Activated CD4-positive, alpha-beta T cell treated with anti-CD3 and anti-CD28 coated beads, Interleukin-2, amount 50 U/mL, for 16 hours (primary cell): Measurements from ENCODE around the gene HPS3.

Source experiments
- DNase-seq: peaks from one replicate; pipeline ENCODE4 v3.0.0-alpha.2; 2020

HPS3 gene

GRCh38 chr3:149122721-149123578 is 6.5 kb upstream of the HPS3 start:
- DNase-seq: no peak

GRCh38 chr3:149128821-149129220 is 617 bp upstream of the HPS3 start:
- DNase-seq: no peak

- peak; percentile 29 for DNase-seq
Observed at GRCh38 chr3:149131589-149131988, 2.2 kb downstream of the HPS3 start.

DNA sequence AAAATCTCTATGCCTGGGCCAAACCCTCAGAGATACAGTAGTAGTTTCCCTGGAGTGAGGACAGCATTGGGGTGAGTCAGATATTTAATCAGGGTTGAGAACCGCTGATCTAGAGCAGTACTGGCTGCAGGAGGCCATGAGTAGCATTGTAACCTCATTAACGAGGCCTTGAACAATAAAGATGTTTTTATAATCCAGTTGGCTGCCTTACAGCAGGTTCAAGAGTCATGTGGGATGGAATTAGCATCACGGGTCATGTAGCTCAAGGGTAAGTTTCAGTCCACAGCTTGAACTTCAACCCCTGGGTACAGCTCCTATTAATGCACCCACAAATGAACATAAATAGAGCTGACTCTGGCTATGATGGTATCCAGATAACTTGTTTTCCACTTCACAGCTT is 5.1 kb downstream of the HPS3 start:
- no peak for DNase-seq

DNA sequence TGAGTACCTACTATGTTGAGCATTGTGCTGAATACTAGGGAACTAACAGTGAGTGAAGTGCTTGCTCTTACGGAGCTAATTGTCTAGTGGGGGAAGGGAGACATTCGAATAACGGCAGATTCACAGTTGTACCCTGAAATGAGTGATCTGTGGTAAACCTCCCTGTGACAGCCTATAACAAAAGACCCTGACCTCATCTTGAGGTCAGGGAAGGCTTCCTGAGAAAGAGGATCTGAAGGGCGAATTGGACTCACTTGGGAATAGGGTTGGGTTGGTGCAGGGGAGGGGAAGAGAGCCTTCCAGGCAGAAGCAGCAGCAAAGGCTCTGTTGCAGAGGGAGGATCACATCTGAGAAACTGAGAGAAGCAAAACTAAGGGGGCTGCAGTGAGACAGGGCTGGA is 13.2 kb downstream of the HPS3 start:
- DNase-seq: no peak

DNA sequence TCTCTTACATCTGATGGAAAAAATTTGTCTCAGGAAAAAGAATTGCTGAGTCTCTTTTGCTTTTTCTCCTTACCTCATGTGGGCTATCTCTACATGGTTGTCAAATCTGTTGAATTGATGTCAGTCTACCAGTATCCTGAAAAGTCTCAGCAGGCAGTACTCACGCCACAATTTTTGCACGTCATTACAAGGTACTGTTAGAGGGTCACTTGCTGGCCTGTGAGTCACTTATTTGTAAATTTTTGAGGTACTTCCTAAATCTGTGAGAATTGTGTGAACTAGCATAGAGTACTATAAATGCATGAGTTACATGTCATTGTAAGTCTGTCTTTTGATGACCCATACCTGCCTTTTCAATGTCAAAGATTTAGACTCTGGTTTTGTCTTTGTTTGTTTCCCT is 15.9 kb downstream of the HPS3 start:
- DNase-seq: no peak

DNA sequence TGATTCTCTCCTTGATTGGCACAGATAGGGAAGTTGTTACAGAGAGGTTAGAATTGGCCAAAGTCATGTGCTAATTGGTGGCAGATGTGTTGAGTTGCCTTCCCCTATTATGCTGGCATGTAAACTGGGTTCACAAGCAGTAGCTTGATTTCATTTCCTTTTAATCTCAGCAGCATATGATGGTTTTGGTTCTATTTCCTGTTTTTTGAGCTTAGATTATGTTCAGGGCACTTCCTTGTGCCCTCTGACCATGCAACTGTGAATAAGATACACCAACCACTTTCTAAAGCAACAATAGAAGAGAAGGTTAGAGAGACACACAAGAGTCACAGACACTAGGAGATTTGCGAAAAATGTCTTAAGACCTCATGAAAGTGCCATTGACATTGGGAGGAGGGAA is 16.5 kb downstream of the HPS3 start:
- DNase-seq: no peak

- no peak for DNase-seq
Observed at GRCh38 chr3:149150436-149150835, 21.0 kb downstream of the HPS3 start.

GRCh38 chr3:149151843-149152242 is 22.4 kb downstream of the HPS3 start:
- no peak for DNase-seq

DNA sequence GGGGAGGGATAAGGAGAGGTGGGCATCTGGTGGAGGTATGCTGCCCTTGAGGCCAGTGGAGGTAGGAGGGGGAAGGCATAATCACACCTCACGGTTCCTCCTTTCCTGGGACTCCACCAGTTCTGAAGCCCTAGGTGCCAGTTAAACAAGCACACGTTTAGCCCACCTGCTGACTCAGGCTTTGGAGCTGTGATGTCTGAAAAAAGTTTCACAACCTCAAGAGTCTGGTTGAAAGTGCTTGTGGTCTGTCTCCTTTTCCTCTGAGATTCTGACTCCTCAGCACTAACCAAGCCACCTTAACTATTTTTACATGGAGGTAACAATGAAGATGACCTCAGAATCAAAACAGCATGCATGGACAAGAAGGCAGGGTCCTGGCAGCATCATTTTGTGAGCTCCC is 23.0 kb downstream of the HPS3 start:
- peak; percentile 64 for DNase-seq

DNA sequence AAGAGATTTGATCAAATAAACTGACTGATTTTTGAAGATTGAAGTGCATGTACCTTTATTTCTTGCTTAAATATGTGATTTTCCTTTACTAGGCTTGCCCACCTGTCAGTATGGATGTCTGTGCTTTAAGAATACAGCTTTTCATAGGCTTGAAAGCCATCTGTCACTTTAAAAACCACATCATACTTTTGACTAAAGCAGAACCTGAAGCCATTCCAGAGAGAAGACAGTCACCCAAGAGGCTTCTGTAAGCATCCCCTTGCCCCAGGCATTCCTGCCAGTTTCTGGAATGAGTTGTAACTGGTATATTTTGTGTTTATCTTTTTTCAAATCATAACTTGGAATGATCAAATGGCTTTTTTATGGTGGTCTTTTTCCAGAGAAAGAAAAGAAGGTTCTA is 24.0 kb downstream of the HPS3 start:
- no peak for DNase-seq

DNA sequence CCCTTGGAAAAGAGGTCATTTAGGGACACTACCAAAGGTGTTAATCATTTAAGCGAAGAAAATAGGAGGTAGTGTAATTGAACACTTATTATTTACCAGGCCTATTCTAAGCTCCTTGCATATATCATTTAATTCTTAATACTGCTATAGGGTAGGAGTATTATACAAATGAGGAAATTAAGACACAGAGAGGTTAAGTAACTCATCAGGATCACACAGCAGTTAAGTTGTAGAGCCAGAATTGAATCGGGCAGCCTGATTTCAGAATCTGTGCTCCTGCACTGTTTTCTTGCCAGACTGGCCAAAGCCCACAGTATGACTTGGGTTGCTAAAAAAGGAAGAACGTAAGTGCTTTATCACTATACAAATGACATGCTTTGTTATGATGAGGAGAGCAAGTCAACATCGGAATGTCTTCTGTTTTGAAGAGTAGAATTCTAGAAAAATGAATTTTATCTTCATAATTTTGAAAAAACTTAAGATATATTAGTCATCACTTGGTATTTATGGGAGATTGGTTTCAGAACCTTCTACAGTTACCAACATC is 31.4 kb downstream of the HPS3 start:
- DNase-seq: no peak

DNA sequence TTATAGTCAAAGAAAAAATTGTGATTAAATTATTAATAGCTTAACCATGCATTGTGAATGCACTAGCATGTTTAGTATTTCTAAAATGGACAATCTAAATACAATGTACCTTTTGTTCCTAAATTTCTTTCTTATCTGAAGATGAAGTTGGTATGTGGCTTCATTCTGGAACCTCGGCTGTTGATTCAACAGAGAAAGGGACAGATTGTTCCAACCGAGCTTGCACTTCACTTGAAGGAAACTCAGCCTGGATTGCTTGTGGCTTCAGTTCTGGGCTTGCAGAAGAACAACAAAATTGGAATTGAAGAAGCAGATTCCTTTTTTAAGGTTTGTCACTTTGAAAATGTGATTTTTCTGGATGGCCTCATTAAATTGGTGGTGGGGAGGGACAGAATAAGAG is 32.6 kb downstream of the HPS3 start:
- DNase-seq: no peak

DNA sequence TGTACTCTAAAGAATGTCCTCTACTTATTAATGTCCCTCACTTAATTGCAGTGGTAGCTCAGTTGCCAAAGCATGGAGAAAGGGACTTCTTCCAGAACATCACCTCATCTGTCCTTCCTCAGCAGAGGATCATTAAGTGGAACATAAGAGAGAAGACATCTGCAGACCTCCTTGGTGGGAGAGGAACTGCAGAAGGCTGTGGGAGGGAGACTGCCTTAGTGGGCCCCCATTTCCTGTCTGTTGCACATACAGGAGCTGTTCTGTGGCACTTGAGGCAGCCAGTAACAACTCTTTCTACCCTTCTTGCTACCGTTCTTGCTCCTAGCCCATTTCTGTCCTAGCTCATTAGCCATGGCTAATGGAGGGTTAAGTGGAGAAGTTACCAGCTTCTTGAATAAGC is 33.6 kb downstream of the HPS3 start:
- DNase-seq: no peak

DNA sequence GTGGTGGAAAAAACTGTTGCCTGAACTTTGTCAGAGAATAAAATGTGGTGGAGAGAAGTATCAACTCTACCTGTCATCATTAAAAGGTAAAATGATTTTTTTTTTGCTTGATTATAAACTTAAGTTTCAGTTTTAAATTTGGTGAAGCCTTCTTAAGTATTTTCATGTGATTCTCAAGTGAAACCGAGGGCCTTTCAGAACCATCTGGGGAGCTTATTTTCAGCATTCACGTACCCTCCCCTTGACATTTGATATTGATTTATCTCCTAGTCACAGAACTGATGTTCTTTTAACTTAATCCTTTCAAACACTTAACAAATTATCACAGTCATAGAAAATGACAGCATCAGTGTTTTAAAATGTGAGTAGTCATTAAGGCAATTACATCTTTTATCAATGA is 38.5 kb downstream of the HPS3 start:
- DNase-seq: no peak

DNA sequence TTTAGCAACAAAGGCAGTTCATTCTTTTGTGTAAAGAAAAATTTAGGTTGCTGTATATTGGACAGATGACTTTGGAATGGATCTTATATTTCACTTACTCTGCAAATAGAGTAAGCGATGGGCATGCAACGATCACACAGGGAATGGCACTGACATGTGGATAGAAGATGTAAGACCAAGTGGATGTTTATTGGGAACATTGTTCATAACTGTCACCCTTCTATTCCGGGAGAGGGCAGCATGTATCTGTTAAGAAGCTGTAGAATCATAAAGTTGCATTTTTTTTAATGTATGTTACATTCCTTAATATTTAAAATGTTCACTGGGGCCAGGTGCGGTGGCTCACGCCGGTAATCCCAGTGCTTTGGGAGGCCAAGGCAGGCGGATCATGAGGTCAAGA is 41.2 kb downstream of the HPS3 start:
- DNase-seq: no peak

GRCh38 chr3:149174901-149175300 is 45.5 kb downstream of the HPS3 start:
- peak; percentile 58 for DNase-seq

DNA sequence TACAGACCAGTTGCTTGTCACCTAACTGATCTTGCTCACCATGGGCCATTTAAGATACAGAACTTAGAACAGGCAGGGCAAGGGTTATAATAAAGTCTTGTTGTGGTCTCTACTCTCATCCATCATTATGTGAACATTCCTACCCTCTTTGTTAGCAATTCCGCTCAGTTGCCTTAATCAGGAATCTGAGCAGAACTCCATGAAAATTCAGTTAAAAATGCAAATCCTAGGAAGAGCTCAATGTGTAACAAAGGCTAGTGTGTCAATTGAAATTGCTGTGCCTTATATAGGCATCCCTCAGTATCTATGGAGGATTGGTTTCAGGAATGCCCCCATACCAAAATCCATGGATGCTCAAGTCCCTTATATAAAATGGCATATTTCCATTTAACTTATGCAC is 47.7 kb downstream of the HPS3 start:
- DNase-seq: no peak

- no peak for DNase-seq
Observed at GRCh38 chr3:149179220-149179619, 49.8 kb downstream of the HPS3 start.

DNA sequence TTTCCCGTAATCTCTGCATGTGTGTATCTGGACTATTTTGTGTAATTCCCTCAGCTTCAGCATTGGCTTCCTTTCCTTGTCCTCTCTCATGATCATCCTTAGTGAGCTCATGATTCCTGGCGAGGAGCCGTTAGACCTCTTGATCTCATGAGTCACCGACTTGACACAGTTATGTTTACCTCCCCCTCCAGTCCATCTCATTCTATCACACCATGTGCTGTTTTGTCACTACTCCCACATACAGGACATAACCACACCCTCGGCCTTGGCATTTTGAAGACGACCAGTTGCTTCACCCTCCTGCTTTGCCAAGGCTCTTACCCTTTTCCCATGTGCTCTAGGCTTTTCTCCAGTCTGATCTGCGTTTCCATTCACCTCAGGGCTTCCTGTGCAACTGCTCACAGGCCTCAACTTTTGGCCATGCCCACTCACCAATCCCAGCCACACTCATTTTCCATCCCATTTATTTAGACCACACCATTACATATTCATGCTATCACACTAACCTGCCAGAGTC is 50.7 kb downstream of the HPS3 start:
- DNase-seq: no peak

DNA sequence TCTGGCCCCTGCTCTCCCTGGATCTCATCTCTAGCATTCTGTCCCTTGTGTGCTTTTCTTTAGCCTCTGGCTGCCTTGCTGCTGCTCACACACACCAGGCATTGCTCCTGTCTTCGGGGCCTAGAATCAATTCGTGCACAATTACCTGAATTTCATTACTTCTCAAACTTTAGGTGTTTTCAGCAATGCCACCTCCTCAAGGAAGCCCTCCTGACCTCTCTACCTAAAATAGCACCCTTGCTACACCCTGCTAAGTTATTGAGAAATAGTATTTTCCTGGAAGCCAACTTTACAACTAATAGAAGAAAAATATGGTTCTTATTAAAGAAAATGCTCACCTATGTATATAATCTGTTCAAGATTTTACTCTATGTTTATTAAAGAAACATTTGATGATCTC is 51.7 kb downstream of the HPS3 start:
- no peak for DNase-seq

- no peak for DNase-seq
Observed at GRCh38 chr3:149186219-149186618, 56.8 kb downstream of the HPS3 start.

GRCh38 chr3:149186721-149187120 is 57.3 kb downstream of the HPS3 start:
- DNase-seq: no peak

DNA sequence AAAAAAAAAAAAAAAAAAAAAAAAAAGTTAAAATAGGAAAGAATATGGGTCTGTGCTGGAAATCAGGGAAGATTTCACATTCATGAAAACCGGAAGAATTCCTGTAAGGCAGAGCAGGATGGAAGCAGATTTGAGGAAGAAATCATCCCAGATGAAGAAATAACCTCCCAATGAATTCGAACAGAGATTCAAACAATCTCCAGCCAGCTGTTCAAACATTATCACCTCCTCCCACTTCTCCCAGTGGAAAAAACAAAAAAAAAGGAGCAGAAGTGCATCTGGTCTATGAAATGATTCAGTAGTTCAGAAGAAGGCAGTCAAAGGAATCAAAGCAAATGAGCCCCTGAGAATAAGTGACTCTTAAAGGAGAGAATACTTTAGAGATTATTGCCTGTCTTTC is 59.1 kb downstream of the HPS3 start:
- no peak for DNase-seq

DNA sequence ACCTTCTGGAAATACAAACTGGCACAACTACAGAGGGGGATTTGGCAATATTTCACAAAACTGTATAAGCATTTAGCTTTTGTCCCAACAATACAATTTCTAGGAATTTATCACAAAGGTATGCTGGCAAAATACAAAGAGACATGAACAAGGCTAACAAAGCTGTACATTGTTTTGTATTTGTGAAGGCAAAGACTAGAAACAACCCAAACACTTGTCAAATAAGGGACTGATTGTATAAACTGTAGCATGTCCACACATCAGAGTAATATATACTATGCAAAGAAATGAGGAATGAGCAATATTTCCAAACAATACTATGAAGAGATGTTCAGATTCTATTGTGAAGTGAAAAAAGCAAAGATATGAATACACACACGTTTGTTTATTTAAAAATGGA is 65.8 kb downstream of the HPS3 start:
- DNase-seq: no peak
